GM23248 (cell line): ENCODE results near the gene RIMKLA.

Experiments
- EZH2 ChIP-seq: fragments of 200-600 bp; sonication (generic); IDR thresholded peaks from 2 replicates; pipeline ENCODE4 v1.6.1; 2018; ENCODE audit warnings: antibody characterized with exemption, mild to moderate bottlenecking; ENCODE audit not compliant: insufficient read depth, poor library complexity, severe bottlenecking
- EZH2phosphoT487 ChIP-seq: fragments of 200-600 bp; sonication (generic); IDR thresholded peaks from 2 replicates; pipeline ENCODE4 v1.6.1; 2018; ENCODE audit warnings: antibody characterized with exemption, moderate library complexity, mild to moderate bottlenecking, low read depth; ENCODE audit not compliant: insufficient read depth

DNA sequence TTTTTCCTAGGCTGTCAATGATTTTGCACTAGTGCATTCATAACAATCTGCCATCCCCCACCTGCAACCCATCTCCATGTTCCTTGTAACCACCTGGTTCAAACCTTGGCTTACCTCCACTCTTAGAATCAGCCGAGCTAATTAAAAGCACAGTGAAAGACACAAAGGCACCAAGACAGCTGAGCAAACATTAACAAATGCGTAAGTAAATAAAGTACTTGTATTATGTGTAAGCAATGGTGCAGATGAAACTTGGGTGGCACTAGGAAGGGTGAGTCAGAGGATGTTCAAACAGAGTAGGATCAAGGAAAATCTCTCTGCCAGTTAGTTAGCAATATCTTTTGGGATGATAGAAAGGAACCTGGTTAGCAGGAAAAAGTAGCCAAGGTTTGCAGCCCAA is 40.5 kb upstream of the RIMKLA start:
- TF ChIP-seq EZH2 = no peak
- TF ChIP-seq EZH2phosphoT487 = no peak
